IgD-negative memory B cell (primary cell): ENCODE measurements around the gene EXO1. TPM values are rescaled to one million over a fixed set of nuclear protein-coding genes. Genes with fewer than 3 reads are reported as not detected.
"Not testable (repeated sequence)": the region's sequence is repeated elsewhere in the genome, so short reads cannot be mapped to it uniquely, and the experiment has no call there.

Experiments
- H3K27ac Mint-ChIP-seq, 3 donors: one replicate each; pipeline ENCODE4 v1.8.0; 2020 to 2022; ENCODE audit warnings: mild to moderate bottlenecking in 3 of 3, mixed read lengths in 3 of 3, moderate library complexity in 1 of 3
- H3K27me3 Mint-ChIP-seq: one replicate; pipeline ENCODE4 v1.8.0; 2021; ENCODE audit warnings: mixed read lengths
- H3K36me3 Mint-ChIP-seq: one replicate; pipeline ENCODE4 v1.8.0; 2020; ENCODE audit warnings: mild to moderate bottlenecking, mixed read lengths
- H3K4me1 Mint-ChIP-seq, 3 donors: one replicate each; pipeline ENCODE4 v1.8.0; 2020 to 2022; ENCODE audit warnings: mixed read lengths in 3 of 3, mild to moderate bottlenecking in 1 of 3
- H3K4me3 Mint-ChIP-seq, 4 donors: one replicate each; pipeline ENCODE4 v1.8.0; 2020 to 2022; ENCODE audit warnings: mild to moderate bottlenecking in 4 of 4, mixed read lengths in 4 of 4, moderate library complexity in 3 of 4
- H3K9me3 Mint-ChIP-seq, 3 donors: one replicate each; pipeline ENCODE4 v1.8.0; 2020 to 2021; ENCODE audit warnings: mixed read lengths in 3 of 3, mild to moderate bottlenecking in 1 of 3
- polyA plus RNA-seq: library from polyadenylated mRNA; unstranded; fragments of 300-500 nt; fragmentation: Illumina TruSeq; gene quantifications from one replicate; pipeline ENCODE4 v1.2.3, GENCODE V29; 2021

Gene EXO1
- polyA plus RNA-seq, 1 donor from 2014 or later: 0.29 TPM

DNA sequence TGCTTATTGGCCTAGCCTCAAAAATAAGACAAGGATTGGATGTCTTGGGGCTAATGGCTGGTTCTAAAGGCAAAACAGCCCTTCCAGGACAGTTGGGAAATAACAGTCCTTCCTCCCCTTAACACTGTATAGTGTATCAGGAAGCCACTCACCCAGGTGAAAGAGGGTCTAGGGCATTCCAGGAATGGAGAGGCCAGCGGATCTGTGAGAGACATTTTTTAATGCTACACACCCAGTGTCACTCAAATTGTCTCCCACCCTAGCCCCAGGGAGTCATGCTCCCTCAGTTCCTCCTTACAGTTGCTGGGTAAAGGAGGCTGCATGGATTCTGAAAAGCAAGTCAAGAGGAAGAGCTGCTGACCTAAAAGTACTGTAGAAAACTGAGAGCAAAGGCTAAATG is 24.1 kb upstream of the EXO1 start:
- Mint-ChIP-seq H3K9me3 (peaks cover 0 to 2% (median 0%) of the 10 kb centered on the region in 3 donors), H3K36me3 (no peaks in the 10 kb centered on the region), H3K4me3 (no peak overlapping the region), H3K27ac (no peak overlapping the region), H3K27me3 (peaks cover 1% of the 10 kb centered on the region), H3K4me1 (peaks cover 0 to 1% (median 0%) of the 10 kb centered on the region in 3 donors)

DNA sequence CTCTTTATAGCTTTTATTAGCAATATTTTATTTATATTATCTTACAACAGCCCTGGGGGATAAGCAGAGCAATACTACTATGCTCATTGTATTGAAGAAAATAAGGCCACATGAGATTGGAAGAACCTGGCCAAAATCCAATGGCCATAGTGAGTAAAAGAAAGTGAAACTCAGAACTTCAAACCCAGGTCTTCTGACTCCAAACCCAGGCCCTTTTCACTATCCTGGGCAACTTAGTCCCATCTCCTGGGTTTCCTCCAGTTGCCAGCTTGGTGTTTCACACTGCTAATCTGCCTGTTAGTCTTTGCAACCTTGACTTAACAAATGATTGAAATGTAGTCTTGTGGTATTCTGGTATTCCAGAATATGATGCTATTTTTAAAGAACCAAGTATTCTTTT is 22.4 kb upstream of the EXO1 start:
- H3K9me3 Mint-ChIP-seq: peaks cover 0 to 2% (median 0%) of the 10 kb centered on the region in 3 donors
- peaks cover 1% of the 10 kb centered on the region for H3K27me3 Mint-ChIP-seq
- no peak overlapping the region for H3K27ac Mint-ChIP-seq
- H3K4me1 Mint-ChIP-seq: peaks cover 0 to 1% (median 0%) of the 10 kb centered on the region in 3 donors
- H3K36me3 Mint-ChIP-seq: no peaks in the 10 kb centered on the region
- H3K4me3 Mint-ChIP-seq: no peak overlapping the region

DNA sequence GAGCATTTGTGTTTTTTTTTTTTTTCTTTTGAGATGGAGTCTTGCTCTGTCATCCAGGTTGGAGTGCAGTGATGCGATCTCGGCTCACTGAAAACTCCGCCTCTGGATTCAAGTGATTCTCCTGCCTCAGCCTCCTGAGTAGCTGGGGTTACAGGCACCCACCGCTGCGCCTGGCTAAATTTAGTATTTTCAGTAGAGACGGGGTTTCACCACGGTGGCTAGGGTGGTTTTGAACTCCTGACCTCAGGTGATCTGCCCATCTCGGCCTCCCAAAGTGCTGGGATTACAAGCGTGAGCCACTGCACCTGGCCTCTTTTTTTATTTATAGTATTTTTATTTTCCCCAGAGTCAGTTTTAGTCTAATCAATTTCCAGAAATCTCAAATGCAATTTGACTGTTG is 21.4 kb upstream of the EXO1 start:
- H3K27ac Mint-ChIP-seq, H3K4me3 Mint-ChIP-seq, H3K9me3 Mint-ChIP-seq, H3K36me3 Mint-ChIP-seq, H3K4me1 Mint-ChIP-seq, H3K27me3 Mint-ChIP-seq: not testable (repeated sequence)

DNA sequence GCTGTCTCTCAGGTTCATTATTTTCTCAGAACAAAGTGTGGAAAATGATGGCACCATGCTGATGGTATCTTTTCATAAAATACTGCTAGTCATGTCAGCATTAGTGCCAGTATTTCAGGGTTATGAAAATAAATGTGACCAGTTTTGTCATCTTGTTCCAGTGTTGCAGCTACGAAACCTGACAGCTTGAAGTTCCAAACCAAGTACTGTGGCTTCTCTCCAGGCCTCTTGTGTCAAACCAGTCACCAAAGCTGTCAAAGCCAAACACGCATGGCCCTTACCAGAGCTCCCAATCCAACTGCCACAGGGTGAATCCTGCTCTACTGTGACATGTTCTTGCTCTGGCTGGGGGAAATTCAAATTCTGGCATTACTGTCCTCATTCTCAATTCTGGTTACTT is 20.7 kb upstream of the EXO1 start:
- Mint-ChIP-seq H3K36me3 (no peaks in the 10 kb centered on the region), H3K4me3 (no peak overlapping the region), H3K27ac (no peak overlapping the region), H3K27me3 (peaks cover 3% of the 10 kb centered on the region), H3K9me3 (peaks cover 0 to 2% (median 2%) of the 10 kb centered on the region in 3 donors), H3K4me1 (peaks cover 0 to 1% (median 0%) of the 10 kb centered on the region in 3 donors)

DNA sequence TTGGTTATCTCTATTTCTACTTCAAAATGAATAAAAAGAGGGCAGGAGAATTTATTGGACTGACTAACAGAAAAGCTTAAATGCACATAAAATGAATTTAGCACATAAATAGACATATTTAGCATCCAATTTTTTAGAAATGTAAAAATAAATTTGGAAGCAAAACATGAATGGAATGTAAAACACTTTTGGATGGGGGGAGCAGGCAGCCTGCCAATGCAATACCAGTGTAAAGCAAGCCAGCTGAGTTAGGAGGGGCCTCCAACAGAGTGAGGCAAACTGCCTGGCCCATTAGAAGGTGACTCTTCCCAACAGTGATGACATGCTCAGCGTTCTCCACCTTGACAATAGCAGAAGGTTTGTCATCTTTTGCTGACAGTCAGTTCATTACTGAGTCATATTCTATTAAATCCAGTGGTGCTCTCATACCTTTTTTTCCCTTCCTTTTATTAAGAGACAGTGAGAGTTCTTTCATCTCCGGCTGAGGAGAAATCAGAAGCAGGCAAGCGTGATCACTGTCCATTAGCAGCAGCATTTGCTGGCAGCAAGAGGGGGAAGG is 19.5 kb upstream of the EXO1 start:
- Mint-ChIP-seq H3K27me3 (peaks cover 3% of the 10 kb centered on the region), H3K4me1 (no peaks in the 10 kb centered on the region)

DNA sequence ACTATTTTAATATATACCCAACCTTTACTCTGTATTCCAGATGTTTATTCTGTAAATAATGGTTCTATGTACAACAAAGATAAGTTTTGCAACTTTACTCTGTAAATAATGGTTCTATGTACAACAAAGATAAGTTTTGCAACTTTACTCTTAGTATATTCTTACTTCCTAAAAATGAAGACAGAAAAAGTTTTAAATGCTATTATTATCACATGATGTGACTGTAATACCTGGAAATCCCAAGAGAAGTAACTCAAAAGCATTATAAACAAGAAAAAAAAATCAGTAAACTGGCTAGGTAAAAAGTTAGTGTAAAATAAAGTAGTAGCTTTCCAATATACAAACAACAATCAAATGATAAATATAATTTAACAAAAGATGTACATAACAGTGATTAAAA is 18.5 kb upstream of the EXO1 start:
- Mint-ChIP-seq H3K27ac (no peak overlapping the region), H3K9me3 (peaks cover 0 to 2% (median 2%) of the 10 kb centered on the region in 3 donors), H3K4me3 (no peak overlapping the region)

More for the DNA sequence above, 19.5 kb upstream of the EXO1 start:
- H3K9me3 Mint-ChIP-seq: peaks cover 0 to 2% (median 2%) of the 10 kb centered on the region in 3 donors
- no peak overlapping the region for H3K4me3 Mint-ChIP-seq
- H3K27ac Mint-ChIP-seq: no peak overlapping the region
- H3K36me3 Mint-ChIP-seq: no peaks in the 10 kb centered on the region

DNA sequence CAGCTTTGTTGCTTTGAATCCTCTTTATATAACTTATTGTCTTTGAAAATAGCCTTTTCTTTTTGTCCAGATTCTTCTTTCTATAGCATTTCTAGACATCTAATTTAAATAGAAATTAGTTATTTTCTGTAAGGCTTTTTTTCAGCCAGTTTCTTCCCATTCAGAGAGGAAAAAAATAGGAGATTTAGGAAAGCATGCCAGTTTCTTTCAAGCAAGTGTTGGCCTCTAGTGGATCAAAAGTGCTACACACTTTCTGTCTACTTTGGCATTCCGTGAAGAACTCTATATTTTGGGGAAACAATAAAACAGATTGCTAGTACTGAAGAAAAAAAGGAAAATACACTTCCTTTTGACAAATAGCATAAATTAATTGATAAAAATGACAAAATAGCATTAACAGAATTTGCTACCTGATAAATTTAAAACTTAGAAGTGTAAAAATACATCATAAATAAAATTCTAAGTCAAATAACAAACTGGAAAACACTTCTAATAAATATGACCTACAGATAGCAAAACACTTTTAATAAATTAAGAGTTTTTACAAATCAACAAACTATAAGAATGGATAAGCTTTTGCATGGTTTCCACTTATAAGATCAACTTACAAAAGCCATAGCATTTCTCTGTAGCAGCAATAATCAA is 13.1 kb upstream of the EXO1 start:
- Mint-ChIP-seq H3K4me3 (no peak overlapping the region), H3K9me3 (peaks cover 0 to 2% (median 0%) of the 10 kb centered on the region in 3 donors), H3K27me3 (peaks cover 1% of the 10 kb centered on the region), H3K36me3 (peaks cover 1% of the 10 kb centered on the region), H3K27ac (no peak overlapping the region), H3K4me1 (peaks cover 0 to 8% (median 6%) of the 10 kb centered on the region in 3 donors)

More for the DNA sequence above, 18.5 kb upstream of the EXO1 start:
- Mint-ChIP-seq H3K36me3 (no peaks in the 10 kb centered on the region), H3K27me3 (peaks cover 3% of the 10 kb centered on the region), H3K4me1 (no peaks in the 10 kb centered on the region)

DNA sequence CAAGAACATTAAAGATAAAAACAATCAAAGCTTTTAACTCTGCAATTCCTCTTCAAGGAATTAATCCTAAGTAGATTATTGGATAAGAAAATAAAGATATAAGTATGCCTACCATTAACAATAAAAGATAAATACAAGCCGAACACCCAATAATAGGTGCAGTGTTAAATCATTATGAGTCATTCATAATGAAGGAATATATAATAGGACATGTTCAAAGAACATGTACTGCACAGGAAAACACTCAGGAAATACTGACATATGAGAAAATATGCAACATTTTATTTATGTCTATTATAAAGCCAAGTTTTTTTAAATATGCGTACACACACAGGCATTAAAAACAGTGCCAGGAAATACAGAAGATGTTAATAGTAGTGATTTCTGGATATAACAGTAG is 11.1 kb upstream of the EXO1 start:
- no peak overlapping the region for H3K27ac Mint-ChIP-seq

DNA sequence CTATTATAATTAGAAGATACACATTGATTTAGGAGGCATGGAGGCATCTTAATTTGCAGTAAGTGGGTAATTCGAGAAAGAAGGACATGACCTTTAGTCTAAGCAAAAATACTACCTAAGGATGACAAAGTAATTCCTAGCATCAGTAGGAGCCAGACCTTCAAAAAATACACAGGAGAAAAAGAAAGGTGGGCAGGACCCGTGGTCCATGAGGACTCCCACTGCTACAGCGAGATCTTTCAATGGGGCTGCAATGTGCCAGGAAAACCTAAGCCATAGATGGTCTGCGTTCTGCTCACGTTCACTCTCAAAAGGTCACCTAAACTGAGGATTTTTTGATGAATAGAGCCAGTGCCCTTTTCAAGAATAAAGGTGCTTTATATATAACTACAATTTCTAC is 10.6 kb upstream of the EXO1 start:
- peaks cover 0 to 12% (median 6%) of the 10 kb centered on the region in 3 donors for H3K4me1 Mint-ChIP-seq
- H3K9me3 Mint-ChIP-seq: no peaks in the 10 kb centered on the region
- H3K27ac Mint-ChIP-seq: no peak overlapping the region
- peaks cover 3% of the 10 kb centered on the region for H3K36me3 Mint-ChIP-seq
- H3K4me3 Mint-ChIP-seq: no peak overlapping the region
- H3K27me3 Mint-ChIP-seq: no peaks in the 10 kb centered on the region

More for the DNA sequence above, 11.1 kb upstream of the EXO1 start:
- H3K36me3 Mint-ChIP-seq: peaks cover 3% of the 10 kb centered on the region
- peaks cover 0 to 12% (median 6%) of the 10 kb centered on the region in 3 donors for H3K4me1 Mint-ChIP-seq
- no peak overlapping the region for H3K4me3 Mint-ChIP-seq
- no peaks in the 10 kb centered on the region for H3K9me3 Mint-ChIP-seq
- no peaks in the 10 kb centered on the region for H3K27me3 Mint-ChIP-seq

DNA sequence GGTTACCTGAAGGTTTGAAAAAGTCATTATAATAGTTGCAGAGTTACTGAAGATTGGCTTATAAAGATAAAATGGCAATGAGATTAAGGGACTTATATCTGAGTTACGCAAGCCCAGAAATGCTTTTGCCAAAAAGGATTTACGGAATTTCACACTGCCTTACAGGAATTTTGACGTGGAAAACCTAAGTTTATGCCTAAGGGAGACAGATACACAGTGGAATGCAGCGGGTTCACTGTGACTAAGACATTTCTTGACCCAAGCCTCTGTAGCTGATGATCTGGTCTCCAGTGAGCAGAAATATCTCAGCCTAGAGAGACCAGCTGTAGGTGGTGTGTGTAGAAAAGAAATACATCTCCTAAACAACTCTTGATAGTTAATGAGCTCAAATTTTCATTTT is 10.1 kb upstream of the EXO1 start:
- Mint-ChIP-seq H3K27ac (no peak overlapping the region), H3K4me1 (peaks cover 0 to 12% (median 6%) of the 10 kb centered on the region in 3 donors), H3K4me3 (no peak overlapping the region), H3K9me3 (no peaks in the 10 kb centered on the region), H3K27me3 (no peaks in the 10 kb centered on the region), H3K36me3 (peaks cover 3% of the 10 kb centered on the region)

DNA sequence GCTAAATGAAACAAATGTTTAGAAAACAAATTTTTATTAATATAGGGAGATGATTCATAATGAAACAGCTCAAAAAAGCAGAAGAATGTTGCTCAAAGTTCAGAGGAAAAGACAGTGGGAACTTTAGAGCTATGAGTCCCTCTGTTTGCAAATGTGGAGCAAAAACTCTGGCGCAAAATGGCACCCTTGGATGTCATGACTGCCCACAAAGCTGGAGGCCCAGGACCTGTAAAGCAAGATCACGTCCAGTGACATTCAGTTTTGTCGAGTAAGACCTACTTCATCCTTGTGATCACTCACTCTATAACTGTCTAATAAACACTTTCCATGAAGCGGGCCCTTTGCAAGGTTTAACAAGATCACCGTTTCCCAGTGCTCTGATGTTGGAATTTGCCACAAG is 9.1 kb upstream of the EXO1 start:
- Mint-ChIP-seq H3K27me3 (no peaks in the 10 kb centered on the region), H3K36me3 (peaks cover 3% of the 10 kb centered on the region)

DNA sequence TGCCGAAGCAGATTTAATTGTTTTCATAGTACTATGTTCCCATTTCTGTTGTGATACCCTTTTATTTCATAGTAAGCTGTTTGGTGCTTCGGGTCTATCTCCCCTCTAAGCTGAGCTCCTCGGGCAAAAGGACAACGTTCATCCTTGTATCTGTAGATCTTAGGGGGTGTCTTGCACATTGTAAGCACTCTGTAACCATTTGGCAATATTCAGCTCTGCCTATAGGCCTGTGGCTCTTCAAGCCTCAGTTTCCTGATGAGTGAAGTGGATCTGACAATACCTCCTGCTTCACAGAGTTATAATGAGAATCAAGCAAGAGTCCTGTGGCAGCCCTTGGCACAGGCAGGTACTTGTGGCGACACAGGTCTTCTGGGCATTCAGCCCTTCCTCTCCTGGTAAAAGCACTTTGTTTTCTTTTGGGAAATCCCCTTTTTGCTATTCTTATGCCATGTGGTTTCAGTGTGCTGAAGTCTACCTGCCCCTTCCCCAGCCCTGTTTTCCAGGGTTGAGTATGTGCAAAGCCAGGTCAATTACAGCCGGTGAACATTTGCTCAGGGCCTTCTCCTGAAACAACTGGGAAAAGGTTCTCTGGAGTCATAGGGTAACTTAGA is 8.5 kb upstream of the EXO1 start:
- peaks cover 3% of the 10 kb centered on the region for H3K36me3 Mint-ChIP-seq
- peaks cover 0 to 12% (median 6%) of the 10 kb centered on the region in 3 donors for H3K4me1 Mint-ChIP-seq
- H3K27ac Mint-ChIP-seq: no peak overlapping the region
- no peaks in the 10 kb centered on the region for H3K27me3 Mint-ChIP-seq
- peak overlapping the region in 2 of 4 donors; percentile 2 to 44 for H3K4me3 Mint-ChIP-seq
- H3K9me3 Mint-ChIP-seq: no peaks in the 10 kb centered on the region

More for the DNA sequence above, 9.1 kb upstream of the EXO1 start:
- no peak overlapping the region for H3K27ac Mint-ChIP-seq
- H3K4me1 Mint-ChIP-seq: peaks cover 0 to 12% (median 6%) of the 10 kb centered on the region in 3 donors
- H3K9me3 Mint-ChIP-seq: no peaks in the 10 kb centered on the region
- H3K4me3 Mint-ChIP-seq: no peak overlapping the region

DNA sequence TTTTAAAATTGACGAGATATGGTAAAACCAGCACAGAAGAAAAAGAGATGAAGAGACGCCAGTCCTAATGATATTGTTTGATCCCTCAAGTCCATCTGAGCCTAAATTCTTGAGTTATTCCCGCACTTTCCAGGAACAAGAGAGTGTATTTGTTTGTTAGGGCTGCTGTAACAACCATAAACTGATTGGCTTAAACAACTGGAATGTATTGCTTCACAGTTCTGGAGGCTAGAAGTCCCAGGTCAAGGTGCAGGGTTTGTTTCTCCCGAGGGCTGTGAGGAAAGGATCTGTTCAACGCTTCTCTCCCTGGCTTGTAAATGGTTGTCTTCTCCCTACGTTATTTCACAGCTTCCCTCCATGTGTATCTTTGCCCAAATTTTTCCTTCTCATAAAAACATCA is 7.8 kb upstream of the EXO1 start:
- no peaks in the 10 kb centered on the region for H3K27me3 Mint-ChIP-seq
- peaks cover 3% of the 10 kb centered on the region for H3K36me3 Mint-ChIP-seq
- H3K27ac Mint-ChIP-seq: no peak overlapping the region
- H3K4me3 Mint-ChIP-seq: no peak overlapping the region
- no peaks in the 10 kb centered on the region for H3K9me3 Mint-ChIP-seq
- peaks cover 0 to 12% (median 6%) of the 10 kb centered on the region in 3 donors for H3K4me1 Mint-ChIP-seq

DNA sequence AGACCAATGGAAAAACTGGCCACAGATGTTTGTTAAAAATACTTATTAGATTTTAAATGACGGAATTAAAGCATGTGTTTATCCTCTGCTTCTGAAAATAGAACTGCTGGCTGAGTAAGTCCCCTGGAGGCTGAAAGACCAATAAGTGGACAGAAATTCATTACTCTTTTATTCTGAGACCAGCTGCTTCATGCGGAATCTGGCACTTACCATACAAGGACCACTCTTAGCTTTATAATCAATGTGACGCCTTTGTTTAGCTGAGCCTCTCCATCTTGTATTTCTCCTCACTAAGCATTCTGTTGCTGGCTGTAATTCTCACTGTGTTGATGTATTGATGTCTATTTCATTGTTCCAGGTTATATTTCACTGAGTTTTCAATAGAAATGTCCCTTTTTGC is 6.3 kb upstream of the EXO1 start:
- H3K27ac Mint-ChIP-seq: no peak overlapping the region
- no peaks in the 10 kb centered on the region for H3K27me3 Mint-ChIP-seq
- H3K4me3 Mint-ChIP-seq: no peak overlapping the region
- peaks cover 0 to 12% (median 6%) of the 10 kb centered on the region in 3 donors for H3K4me1 Mint-ChIP-seq
- H3K36me3 Mint-ChIP-seq: peaks cover 1% of the 10 kb centered on the region
- H3K9me3 Mint-ChIP-seq: no peaks in the 10 kb centered on the region

DNA sequence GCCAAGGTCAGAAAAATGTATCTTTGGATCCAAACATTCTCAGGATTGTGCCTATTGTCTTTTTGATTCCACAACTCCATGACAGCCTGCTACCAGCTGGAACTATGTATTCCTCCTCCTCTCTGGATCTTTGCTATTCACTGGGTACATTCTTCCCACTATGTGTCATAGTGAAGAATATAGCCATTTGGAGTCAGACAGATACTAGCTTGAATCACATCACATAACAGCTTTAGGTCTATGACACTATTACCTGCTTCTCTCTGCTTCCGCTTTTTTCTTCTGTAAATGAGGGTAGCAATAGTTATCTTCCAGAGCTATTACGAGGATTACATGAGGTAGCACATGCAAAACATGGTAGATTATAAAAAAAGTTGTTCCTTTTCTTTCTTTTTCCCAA is 5.4 kb upstream of the EXO1 start:
- Mint-ChIP-seq H3K9me3 (no peaks in the 10 kb centered on the region), H3K27ac (no peak overlapping the region), H3K27me3 (no peaks in the 10 kb centered on the region), H3K4me1 (peaks cover 3 to 15% (median 12%) of the 10 kb centered on the region in 3 donors), H3K36me3 (peaks cover 1% of the 10 kb centered on the region), H3K4me3 (no peak overlapping the region)
